EH (cell line): Measurements from ENCODE around the gene SLC22A23.

Experiments
- DNase-seq: peaks from one replicate; pipeline ENCODE4 v3.0.0-alpha.2; 2015; ENCODE audit warnings: low read depth

Gene SLC22A23

DNA sequence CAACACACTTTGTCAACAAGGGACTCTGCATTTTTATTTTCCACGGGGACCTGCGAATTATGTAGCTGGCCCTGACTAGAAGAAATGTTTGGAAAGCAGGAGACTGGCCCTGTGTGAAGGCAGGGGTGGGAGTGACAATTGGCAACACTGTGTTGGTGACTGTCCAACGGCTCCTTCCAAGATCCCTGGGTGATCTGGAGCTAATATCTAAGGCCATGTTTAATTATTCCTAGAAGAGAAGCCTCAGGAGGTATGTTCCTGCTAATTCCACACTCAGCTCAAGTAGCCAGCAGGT is 13.7 kb downstream of the SLC22A23 start:
- DNase-seq = no peak

DNA sequence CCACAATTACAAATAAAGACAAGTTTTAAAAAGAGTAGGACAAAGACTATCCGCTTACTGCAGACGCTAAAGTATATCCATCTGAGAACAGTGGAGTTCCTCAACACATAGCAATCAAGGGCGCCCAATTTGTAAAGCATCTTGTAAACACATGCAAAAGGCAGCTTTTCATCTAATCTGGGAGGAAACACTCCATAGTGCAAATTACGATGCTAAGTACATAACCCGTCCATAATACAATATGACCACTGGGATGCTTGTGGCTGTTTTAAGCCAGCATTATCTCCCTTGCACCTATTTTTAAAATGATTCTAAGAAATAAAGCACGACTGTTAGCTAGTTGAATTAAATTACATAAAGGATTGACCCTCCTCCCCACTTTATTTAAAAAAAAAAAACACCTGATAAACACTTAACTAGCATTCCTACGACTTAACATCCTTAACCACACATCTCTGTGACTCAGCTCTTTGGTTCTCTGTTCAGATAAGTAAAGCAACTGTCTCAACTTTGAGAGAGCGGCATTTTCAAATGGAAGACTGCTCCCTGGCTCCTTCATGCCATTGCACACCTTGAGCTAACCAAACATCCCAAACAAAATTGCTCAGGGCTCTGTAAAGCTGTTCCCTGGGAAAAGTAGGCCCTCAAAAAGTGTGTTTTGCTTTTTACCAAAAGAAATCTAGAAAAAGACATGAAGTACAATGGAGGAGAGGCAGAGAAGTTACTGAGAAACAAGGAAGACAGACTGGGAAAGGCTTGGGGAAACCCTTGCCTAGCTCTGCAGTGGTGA is 14.2 kb downstream of the SLC22A23 start:
- DNase-seq = peak; percentile 56

DNA sequence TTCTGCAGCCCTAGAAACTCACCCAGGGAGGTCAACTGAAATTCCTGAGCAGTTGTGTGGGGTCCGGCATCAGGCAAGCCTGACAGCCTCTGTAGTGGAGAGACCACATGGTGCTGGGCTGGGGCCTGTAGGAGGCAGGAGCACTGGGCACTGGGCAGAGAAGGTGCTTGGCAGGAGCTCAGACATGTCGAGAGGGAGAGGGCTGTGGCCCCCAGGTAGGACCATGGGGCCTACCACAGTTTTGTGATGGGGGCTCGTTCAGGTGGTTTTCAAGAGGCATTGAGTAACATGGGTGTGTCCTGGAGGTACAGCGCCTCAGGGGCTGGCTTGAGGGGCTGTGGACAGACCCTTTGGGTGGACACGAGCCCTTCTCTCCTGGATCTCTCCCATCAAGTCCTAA is 15.9 kb downstream of the SLC22A23 start:
- no peak for DNase-seq

DNA sequence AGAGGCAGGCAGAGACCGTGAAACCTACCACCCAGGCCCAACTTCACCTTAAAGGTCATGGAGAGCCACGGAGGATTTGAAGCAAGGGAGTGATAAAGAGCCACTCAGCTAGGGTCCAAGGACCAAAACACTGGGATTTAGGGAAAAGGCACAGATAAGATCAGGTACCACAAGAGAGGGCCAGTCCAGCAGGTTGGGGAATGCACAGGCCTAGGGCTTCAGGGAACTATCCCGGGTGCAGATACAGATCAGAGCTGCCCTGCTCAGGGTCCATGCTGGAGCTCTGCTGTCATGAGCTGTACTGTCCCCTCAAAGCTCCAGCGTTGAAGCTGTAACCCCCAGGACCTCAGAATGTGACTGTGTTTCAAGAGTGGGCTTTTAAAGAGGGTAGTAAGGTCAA is 16.9 kb downstream of the SLC22A23 start:
- DNase-seq = no peak

DNA sequence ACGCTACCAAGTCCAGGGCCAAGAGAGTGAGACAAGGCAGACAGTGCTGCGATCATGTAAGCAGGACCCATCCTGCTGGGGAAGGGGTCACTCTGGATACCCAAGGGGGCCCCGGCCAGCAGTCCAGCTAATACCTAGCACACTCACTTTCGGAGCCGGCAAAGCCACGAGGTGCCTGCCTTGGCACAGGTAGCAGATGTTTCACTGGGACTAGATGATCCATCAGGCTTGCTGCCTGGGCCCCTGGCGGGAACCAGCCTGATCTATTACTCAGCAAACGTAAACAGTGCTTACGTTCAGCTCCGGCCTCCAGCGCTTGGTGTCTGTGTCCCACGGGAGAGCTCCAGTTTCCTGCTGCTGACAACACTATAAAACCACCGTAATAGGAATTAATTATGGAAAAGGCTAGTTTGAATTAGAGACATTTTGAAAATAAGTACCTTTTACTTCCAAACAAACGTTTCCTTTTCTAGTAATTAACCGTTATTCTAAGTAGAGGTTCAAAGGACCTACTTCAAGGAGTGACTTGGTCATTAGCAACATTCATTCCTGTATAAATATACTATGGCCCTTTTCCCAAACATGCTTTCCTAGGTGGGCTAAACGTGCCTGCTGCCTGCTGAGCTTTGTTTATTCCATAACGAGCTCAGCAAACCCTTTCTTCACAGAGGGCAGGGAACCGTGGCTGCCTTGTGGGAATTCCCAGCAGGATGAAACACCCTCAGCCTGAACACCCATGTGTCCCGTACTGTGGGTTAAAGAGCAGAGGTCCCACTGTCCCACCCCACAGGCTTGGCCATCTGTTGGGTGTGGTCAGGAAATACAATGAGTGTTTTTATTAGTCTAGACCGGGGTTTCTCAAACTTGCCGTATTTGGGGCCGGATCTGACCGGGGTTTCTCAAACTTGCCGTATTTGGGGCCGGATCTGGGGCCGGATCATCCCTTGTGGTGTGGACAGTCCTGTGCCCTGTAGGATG is 18.4 kb downstream of the SLC22A23 start:
- peak; percentile 76 for DNase-seq

DNA sequence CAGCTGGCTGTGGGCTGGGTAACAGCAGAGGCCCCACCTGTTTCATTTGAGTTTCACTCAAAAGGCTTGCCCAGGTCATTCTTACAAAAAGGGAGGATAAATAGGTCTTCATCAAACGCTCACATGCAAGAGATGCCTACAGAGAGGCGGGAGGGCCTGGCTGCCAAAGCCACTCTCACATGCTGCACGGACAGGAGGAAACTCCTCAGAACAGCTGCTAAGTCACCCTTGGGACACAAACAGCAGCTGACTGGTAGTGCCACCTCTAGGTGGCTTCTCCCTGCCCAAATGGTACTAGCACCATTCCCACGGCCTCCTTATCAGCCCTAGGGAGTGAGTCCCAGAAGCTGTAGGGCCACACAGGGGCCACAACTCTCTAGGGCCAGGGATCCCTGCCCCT is 23.8 kb downstream of the SLC22A23 start:
- no peak for DNase-seq

DNA sequence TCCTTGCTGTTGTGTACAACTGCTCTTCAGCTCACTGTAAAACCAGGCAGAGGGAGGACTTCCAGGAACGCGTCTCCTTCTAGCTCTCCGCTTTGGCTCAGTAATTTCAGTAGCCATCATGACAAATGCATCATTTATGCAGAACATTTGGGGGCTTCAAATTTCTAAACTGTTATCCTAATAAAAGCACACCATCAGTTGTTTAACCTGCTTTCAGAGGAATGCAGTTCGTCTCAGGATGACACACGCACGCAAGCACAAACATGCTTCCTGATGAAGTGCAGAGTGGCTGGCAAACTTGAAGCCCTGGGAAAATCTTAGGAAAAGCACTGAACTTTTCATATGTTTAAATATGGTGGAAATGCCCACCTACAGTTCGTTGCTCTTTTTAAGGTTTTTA is 24.4 kb downstream of the SLC22A23 start:
- no peak for DNase-seq

DNA sequence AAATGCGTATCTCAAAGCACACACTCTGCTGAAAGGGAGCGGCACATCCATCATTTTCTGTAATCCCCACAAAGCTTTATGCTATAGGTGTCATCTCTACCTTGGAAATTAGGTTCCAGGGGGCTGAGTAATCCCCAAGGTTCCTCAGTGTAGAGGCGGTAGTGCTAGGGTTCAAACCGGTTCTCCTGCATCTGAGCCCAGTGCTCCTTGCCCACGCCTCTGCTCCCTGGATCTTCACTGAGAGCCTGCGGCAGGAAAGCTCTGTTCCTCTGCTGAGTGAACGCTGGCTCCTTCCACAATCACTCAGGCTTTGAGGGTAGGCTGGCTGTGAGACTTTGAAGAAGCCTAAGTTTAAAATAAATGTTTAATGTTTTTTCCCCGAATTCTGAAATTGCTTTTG is 24.9 kb downstream of the SLC22A23 start:
- DNase-seq = no peak

DNA sequence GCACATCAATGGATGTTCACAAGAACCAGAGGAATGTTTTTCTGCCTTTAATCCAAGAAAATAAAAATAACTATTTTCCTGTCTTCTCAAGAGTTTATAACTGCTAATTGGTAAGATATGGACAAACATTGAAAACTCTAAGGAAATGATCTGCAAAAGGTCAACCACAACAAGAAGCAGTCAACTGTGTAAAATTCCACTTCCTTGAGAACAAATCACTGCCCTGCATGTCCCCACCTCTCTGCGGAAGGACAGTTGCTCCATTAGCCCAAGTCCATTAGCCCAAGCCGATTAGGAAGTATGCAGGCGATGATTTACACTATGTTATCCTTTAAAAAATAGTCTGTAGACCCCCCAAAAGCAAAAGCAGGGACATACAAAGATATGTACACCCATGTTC is 27.6 kb downstream of the SLC22A23 start:
- no peak for DNase-seq

DNA sequence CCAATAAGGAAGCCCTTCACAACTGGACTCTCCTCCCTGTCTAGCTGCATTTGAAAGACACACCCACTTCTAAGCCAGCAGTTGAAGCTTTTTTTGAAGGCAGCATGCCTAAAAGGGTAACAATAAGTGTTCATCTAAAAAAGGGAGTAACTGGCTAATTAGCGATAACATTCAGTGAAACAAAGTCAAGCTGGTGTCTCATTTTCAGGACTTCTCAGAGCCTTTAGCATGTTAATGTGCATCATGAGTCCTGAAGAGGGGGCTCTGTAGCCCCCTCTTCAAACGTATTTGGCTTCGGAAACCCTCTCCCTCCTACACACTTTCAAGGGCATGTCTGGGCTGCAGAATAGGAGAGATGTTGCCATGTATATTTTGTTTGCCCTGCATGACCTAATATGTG is 28.1 kb downstream of the SLC22A23 start:
- no peak for DNase-seq

DNA sequence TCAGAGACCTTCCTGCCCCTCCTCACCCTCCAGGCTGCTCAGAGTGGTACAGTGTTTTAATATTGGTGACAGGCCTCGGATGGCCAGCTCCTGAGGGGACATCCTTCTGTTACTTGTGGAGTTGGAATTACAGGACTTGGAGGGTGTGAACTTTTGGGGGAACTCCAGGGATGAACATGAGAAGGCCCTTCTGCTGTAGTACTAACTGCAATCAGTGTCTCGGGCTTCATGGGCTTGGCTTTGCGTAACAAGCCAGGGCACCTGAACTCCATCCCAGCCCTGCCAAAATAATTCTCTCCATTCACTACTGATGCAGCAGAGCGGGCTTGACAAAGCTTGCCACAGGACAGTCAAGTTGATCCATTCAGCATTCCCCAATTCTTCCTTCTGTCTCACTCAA is 28.6 kb downstream of the SLC22A23 start:
- DNase-seq = no peak

DNA sequence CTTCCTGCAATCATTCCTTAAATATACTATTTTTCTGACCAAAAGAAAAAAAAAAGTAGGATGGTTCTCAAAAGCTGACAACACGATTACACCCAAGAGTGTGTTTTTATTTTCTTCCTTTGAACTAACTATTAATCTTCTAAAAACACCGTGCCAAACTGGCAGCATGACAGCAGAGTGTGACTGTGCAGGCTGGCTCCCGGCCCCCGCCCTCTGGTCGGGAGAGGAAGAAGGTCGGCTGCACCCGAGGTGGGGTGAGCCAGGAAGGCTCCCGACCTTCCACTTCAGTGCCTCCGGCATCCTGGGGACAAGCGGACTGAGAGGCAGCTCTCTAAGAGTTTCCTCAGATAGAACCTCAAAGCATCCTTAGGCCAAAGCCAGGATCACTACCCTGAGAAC is 29.2 kb downstream of the SLC22A23 start:
- DNase-seq = peak; percentile 7

DNA sequence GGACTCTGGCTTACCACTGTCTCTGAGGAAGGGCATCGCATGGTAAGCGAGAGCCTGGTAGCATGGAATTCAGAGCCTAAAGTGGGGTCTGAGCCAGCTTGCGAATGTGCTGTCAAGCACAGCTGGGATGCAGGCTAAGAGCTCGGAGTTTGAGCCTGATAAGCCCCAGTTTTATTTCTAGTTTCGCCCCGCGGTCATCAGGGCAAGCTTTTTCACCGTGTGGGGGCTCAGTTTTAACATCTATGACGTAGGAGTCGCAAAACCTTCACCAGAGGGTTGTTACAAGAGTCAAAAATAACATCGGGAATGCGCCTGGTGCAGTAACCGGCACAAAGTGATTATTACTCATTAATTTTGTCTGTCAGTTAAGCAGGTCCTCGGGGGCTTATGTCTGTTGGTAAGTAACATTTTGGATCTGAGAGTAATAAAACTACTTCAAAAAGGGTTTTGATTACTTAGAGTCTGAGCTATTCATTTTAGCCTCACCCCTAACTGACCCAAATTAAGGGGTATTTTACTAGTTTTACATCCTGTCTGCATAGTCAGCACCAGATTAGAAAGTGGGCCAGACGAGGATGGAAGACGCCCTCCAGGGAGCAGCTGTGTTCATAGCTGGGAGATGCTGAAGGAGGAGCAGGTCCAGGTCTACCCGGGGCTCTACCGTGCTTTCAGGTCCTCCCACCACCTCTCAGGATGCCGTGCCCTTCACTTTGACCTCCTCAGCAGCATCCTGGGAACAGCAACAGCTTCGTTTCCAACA is 29.7 kb downstream of the SLC22A23 start:
- DNase-seq = no peak

DNA sequence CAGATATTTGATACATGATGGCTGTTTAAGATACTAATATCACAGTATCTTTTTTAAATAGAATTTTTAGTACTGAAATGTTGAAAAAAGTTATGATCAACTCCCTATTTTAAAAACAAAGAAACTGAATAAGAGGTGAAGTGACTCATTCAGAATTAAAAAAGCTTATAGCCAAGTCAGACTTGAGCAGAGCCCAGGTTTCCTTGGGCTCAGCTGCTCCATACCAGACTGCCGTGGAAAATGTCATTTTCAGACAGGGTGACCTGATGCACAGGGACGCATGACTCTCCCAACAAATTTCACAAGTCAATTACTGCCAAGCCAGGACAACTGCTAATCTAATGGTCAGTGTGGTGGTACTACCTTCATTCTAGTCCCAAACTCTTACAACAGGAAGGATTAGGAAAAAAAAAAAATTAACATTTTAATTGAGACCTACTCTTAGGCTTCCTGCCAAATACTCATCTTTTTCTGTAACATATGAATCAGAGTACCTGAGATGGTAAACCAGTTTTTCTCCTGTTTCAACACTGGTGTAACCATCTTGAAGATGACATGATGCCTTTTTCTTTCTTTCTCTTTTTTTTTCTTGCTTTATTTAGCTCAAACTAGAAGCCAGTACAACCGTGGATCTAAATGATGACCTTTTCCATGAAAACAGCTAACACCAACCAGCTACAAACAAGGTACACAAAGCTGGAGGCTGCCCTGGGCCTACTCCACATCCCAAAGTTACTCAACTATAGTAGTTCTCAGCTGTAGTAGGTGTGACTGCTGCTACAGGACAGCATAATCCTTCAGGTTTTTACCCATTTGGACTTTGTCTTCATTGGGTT is 30.5 kb downstream of the SLC22A23 start:
- DNase-seq = no peak

DNA sequence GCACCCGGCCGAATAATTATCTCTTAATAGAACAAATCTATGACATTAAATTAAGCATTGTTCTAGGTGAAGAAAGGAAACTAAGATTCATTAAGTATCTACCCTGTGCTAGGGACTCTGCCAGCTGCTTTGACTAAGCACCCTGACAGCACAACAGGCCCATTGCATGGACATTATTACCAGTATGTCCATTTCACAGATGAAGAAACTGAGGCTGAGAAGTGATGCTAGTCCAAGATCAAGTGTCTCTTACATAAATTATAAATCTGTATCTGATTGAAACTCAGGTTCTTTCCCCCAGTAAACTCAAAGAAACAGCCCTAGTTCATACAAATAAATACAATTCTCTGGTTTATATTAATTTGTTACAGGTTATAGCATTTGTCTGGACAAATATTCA is 31.3 kb downstream of the SLC22A23 start:
- DNase-seq = no peak

DNA sequence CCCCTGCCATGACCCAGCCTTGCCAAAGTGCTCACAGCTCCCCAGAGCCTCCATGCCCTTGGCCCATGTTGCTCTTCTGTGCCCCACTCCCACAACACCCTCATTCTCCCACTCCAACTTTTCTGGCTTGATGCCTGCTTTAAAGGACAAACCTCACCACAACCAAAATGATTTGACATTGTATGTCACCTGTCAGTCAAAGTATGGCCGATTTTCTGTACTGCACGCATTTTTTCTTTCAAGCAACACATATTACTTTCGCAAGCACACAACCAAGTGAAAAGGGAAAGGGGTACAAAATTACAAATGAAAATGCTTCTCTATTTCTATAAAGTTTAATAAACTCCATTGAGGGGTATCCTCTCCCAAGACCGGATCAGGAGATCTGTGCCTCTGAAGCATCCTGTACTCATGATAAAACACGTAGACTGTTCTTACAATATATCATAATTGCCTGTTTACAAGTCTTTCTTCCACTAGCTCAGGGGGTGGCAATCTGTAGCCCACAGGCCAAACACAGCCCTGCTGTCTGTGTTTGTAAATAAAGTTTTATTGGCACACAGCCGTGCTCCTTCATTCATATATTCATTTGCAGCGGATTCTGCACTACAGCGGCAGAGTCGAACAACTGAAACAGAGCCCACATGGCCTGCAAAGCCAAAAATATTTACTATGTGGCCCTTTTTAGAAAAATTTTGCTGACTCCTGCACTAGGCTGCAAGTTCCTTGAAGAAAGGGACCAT is 32.5 kb downstream of the SLC22A23 start:
- DNase-seq = no peak

DNA sequence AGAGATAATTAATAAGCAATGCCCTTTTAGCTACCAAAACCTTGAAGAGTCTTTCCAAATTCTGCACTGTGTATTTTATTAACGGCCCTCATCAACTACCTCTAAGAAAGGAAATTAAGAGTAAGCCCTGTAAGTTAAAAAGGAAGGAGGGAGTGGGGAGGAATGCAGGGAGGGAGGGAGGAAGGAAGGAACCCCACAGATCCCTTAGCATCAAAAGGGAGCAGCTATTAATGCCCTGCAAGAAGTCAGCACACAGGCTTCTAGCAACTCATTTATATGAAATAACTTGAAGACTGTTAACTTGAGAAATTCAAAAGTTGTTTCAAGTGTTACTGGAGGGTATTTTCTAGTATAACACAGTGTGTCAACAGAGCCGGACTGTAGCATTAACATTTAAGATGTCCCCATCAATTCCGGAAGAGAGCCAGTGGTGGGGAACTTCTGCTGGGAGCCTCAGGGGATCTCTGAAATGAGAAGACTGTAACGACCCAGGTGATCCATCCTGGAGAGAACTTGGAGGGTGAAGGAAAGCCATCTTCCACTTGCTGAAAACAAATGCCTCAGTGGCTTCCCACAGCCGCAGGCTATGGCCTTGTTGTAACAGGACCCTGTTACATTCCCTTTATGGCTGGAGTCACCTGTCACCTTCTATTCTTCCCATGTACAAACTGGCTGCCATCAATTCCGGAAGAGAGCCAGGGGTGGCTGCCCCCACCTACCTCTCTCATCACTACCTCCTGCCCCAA is 33.2 kb downstream of the SLC22A23 start:
- no peak for DNase-seq

DNA sequence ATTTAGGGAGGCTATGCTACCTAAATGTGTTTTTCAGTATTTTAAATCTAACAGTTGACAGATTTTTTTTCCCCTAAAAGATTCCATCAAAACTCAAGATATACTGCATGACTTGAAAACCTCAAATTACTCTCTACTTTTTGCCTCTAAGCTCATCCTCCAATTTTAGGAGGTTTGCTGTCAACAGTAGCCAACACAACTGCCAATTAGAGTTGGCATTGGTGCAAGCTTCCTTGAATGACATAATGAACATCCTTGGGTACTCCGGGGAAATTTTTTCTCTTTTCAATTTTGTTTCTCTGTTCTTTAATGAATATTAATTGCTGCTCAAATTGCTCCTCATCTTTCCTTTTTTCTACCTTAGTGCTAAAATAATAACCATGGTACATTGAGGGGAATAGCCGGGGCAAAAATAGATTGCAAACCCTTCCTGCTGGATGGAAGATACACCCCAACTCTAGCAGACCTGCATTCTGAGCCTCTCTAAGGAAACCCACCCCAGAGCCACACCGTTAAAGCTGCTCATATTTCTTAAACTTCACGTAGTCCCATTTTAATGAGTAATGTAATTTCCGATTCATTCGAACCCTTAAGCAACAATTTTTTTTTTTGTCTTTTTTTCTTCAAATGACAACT is 34.3 kb downstream of the SLC22A23 start:
- DNase-seq = no peak

DNA sequence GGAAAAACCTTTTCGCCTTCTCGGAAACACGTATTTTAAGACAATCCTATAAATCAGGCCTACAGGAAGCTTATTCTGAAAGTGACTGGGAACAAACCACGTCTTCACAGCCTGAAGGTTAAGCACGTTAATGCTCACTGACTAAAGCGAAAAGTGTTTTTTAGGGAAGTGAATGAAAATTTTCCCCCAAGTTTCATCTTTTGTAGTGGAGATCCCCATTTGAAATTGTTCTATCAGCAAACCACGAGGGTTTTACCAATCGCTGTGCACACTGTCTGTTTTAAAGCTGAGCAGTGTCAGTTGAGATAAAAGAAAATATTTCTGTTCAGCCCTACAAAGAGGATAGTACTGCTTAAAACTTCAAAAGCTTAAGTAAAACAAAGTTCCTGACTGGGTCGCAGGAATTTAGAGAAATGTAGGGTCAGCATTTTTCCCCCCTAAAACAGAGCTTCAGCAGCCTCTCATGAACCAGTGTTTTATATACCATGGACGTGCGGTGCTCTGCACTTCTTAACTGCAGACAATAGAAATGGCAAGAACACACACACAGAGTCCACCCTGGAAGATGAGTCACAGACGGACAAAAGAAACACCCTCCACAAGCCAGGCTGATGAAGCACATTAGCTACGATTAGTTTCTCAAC is 34.9 kb downstream of the SLC22A23 start:
- DNase-seq = peak; percentile 34
